NCI-H446 (cell line): ENCODE results near the gene CHRM2.

Experiments
- DNase-seq, 2 experiments: peaks; one replicate each; lab custom pipeline; 2025; lab: John Stamatoyannopoulos, UW

CHRM2 gene

GRCh38 chr7:136958016-136958415 is 89.6 kb downstream of the CHRM2 start:
- DNase-seq: no peak

- no peak for DNase-seq
Measured at GRCh38 chr7:136964347-136964746, 95.9 kb downstream of the CHRM2 start.

- DNase-seq: no peak
Measured at GRCh38 chr7:136966825-136967224, 98.4 kb downstream of the CHRM2 start.

- DNase-seq: no peak
Measured at GRCh38 chr7:136969761-136970160, 101.3 kb downstream of the CHRM2 start.

GRCh38 chr7:136971776-136972175 is 103.3 kb downstream of the CHRM2 start:
- DNase-seq: no peak

GRCh38 chr7:136976504-136977251 is 108.2 kb downstream of the CHRM2 start:
- no peak for DNase-seq

- DNase-seq: no peak
Measured at GRCh38 chr7:136993377-136993776, 124.9 kb downstream of the CHRM2 start.

GRCh38 chr7:136997735-136998134 is 129.3 kb downstream of the CHRM2 start:
- no peak for DNase-seq

GRCh38 chr7:136998495-136998894 is 130.0 kb downstream of the CHRM2 start:
- no peak for DNase-seq

- no peak for DNase-seq
Measured at GRCh38 chr7:137000621-137001020, 132.2 kb downstream of the CHRM2 start.

- DNase-seq: no peak
Measured at GRCh38 chr7:137001041-137001440, 132.6 kb downstream of the CHRM2 start.

GRCh38 chr7:137001478-137001877 is 133.0 kb downstream of the CHRM2 start:
- no peak for DNase-seq

- no peak for DNase-seq
Measured at GRCh38 chr7:137003086-137003485, 134.6 kb downstream of the CHRM2 start.

GRCh38 chr7:137003566-137003965 is 135.1 kb downstream of the CHRM2 start:
- no peak for DNase-seq

- no peak for DNase-seq
Measured at GRCh38 chr7:137005873-137006272, 137.4 kb downstream of the CHRM2 start.

GRCh38 chr7:137006293-137006692 is 137.8 kb downstream of the CHRM2 start:
- no peak for DNase-seq

- no peak for DNase-seq
Measured at GRCh38 chr7:137007001-137007694, 138.7 kb downstream of the CHRM2 start.

GRCh38 chr7:137009404-137009803 is 141.0 kb downstream of the CHRM2 start:
- no peak for DNase-seq

GRCh38 chr7:137015015-137015414 is 146.6 kb downstream of the CHRM2 start:
- no peak for DNase-seq

GRCh38 chr7:137017221-137017620 is 148.8 kb downstream of the CHRM2 start:
- no peak for DNase-seq

- no peak for DNase-seq
Measured at GRCh38 chr7:137018468-137018867, 150.0 kb downstream of the CHRM2 start.

- DNase-seq: no peak
Measured at GRCh38 chr7:137020351-137020750, 151.9 kb downstream of the CHRM2 start.

- DNase-seq: no peak
Measured at GRCh38 chr7:137025469-137026175, 157.2 kb downstream of the CHRM2 start.
